Measurements from ENCODE around the gene CHI3L1. TPM values are rescaled to one million over a fixed set of nuclear protein-coding genes. Genes with fewer than 3 reads are reported as not detected.

CHI3L1 gene
- total and polyA plus RNA-seq, 2 donors from 2014 or later = 49.5 to 96.6 TPM

- no peak for DNase-seq
- H3K4me3 ChIP-seq (ENCODE audit: low read length in 3 of 3) = no peak overlapping the region
- no peaks in the 10 kb centered on the region for H3K4me1 ChIP-seq (ENCODE audit: control insufficient read depth in 2 of 3, insufficient read depth in 2 of 3, low read depth in 1 of 3, low read length in 3 of 3)
- H3K9me3 ChIP-seq (ENCODE audit: control insufficient read depth in 2 of 3, insufficient read depth in 1 of 3, low read length in 3 of 3) = no peaks in the 10 kb centered on the region
- no peak for FAIRE-seq
- no peak overlapping the region for H3K27ac ChIP-seq (ENCODE audit: low read depth in 2 of 2, low read length in 2 of 2)
- no peak for TF ChIP-seq CTCF (IDR thresholded peaks at IDR 0.05; ENCODE audit: borderline replicate concordance, extremely low read depth, insufficient read depth)
- H3K27me3 ChIP-seq (ENCODE audit: control insufficient read depth, insufficient read depth, low read length) = no peaks in the 10 kb centered on the region
- no peaks in the 10 kb centered on the region for H3K36me3 ChIP-seq (ENCODE audit: control insufficient read depth in 2 of 3, insufficient read depth in 3 of 3, low read length in 3 of 3)
- no peak overlapping the region for H3K9ac ChIP-seq (ENCODE audit: low read length in 3 of 3)
- intact Hi-C loops (cut with DNase I) = loop anchor here (5.0 kb wide), 2 partner anchors 100 to 175 kb away; no protein-coding TSS in a partner anchor
Measured at GRCh38 chr1:203217668-203218067, 31.2 kb upstream of the CHI3L1 start.

GRCh38 chr1:203217139-203217655 is 30.7 kb upstream of the CHI3L1 start:
- H3K27ac ChIP-seq (ENCODE audit: low read depth in 2 of 2, low read length in 2 of 2) = no peak overlapping the region
- no peak overlapping the region for H3K4me3 ChIP-seq (ENCODE audit: low read length in 3 of 3)
- no peak overlapping the region for H3K9ac ChIP-seq (ENCODE audit: low read length in 3 of 3)
- H3K27me3 ChIP-seq (ENCODE audit: control insufficient read depth, insufficient read depth, low read length) = no peaks in the 10 kb centered on the region
- FAIRE-seq = no peak
- H3K4me1 ChIP-seq (ENCODE audit: control insufficient read depth in 2 of 3, insufficient read depth in 2 of 3, low read depth in 1 of 3, low read length in 3 of 3) = no peaks in the 10 kb centered on the region
- no peaks in the 10 kb centered on the region for H3K36me3 ChIP-seq (ENCODE audit: control insufficient read depth in 2 of 3, insufficient read depth in 3 of 3, low read length in 3 of 3)
- intact Hi-C loops (cut with DNase I) = loop anchor here (5.0 kb wide), 2 partner anchors 100 to 175 kb away; no protein-coding TSS in a partner anchor
- no peak for TF ChIP-seq CTCF (IDR thresholded peaks at IDR 0.05; ENCODE audit: borderline replicate concordance, extremely low read depth, insufficient read depth)
- no peaks in the 10 kb centered on the region for H3K9me3 ChIP-seq (ENCODE audit: control insufficient read depth in 2 of 3, insufficient read depth in 1 of 3, low read length in 3 of 3)
- peak in 1 of 5 donors; percentile 42 for DNase-seq

- Histone ChIP-seq H3K9me3 (ENCODE audit: control insufficient read depth in 2 of 3, insufficient read depth in 1 of 3, low read length in 3 of 3) (no peaks in the 10 kb centered on the region), H3K9ac (ENCODE audit: low read length in 3 of 3) (no peak overlapping the region), H3K27ac (ENCODE audit: low read depth in 2 of 2, low read length in 2 of 2) (no peak overlapping the region), H3K4me1 (ENCODE audit: control insufficient read depth in 2 of 3, insufficient read depth in 2 of 3, low read depth in 1 of 3, low read length in 3 of 3) (no peaks in the 10 kb centered on the region), H3K36me3 (ENCODE audit: control insufficient read depth in 2 of 3, insufficient read depth in 3 of 3, low read length in 3 of 3) (no peaks in the 10 kb centered on the region), H3K4me3 (ENCODE audit: low read length in 3 of 3) (no peak overlapping the region), H3K27me3 (ENCODE audit: control insufficient read depth, insufficient read depth, low read length) (no peaks in the 10 kb centered on the region)
- peak in 4 of 5 donors; percentile 79 to 92 (median 86) for DNase-seq
- FAIRE-seq = no peak
- intact Hi-C loops (cut with DNase I) = loop anchor here (5.0 kb wide), 2 partner anchors 99 to 174 kb away; no protein-coding TSS in a partner anchor
- TF ChIP-seq CTCF (IDR thresholded peaks at IDR 0.05; ENCODE audit: borderline replicate concordance, extremely low read depth, insufficient read depth) = peak; percentile 86
Measured at GRCh38 chr1:203216274-203217138, 30.0 kb upstream of the CHI3L1 start.
